Fibroblast of pulmonary artery (primary cell): ENCODE measurements around the gene KPTN.
"Not testable (repeated sequence)": the region's sequence is repeated elsewhere in the genome, so short reads cannot be mapped to it uniquely, and the experiment has no call there.

Experiments
- DNase-seq: peaks from one replicate; pipeline ENCODE4 v3.0.0-alpha.2; 2010; ENCODE audit warnings: low read depth
- H3K4me3 ChIP-seq: replicated peaks from 2 replicates; pipeline ENCODE4 v1.5.1; 2011; ENCODE audit warnings: low read depth, mild to moderate bottlenecking, control low read depth, low read length, moderate library complexity
- CTCF ChIP-seq: IDR thresholded peaks from 2 replicates; pipeline ENCODE4 v1.5.1; 2011; ENCODE audit warnings: mild to moderate bottlenecking, control low read depth, low read length, inconsistent platforms; ENCODE audit errors: missing control alignments

Gene KPTN

GRCh38 chr19:47491358-47492136, 7.5 kb upstream of the KPTN start:
- no peak overlapping the region for H3K4me3 ChIP-seq
- no peak for TF ChIP-seq CTCF
- no peak for DNase-seq

- no peak overlapping the region for H3K4me3 ChIP-seq
- TF ChIP-seq CTCF, result no peak
- DNase-seq, result no peak
Measured at GRCh38 chr19:47490847-47491246, 6.8 kb upstream of the KPTN start.

GRCh38 chr19:47490031-47490430, 6.0 kb upstream of the KPTN start:
- no peak for DNase-seq
- TF ChIP-seq CTCF, result no peak
- no peak overlapping the region for H3K4me3 ChIP-seq

- no peak for TF ChIP-seq CTCF
- no peak for DNase-seq
- no peak overlapping the region for H3K4me3 ChIP-seq
Measured at GRCh38 chr19:47489072-47489914, 5.3 kb upstream of the KPTN start.

GRCh38 chr19:47487551-47488515, 3.8 kb upstream of the KPTN start:
- TF ChIP-seq CTCF, result no peak

GRCh38 chr19:47486900-47487299, 2.9 kb upstream of the KPTN start:
- DNase-seq, result no peak
- no peak overlapping the region for H3K4me3 ChIP-seq
- no peak for TF ChIP-seq CTCF

More at GRCh38 chr19:47487551-47488515, 3.8 kb upstream of the KPTN start:
- no peak for DNase-seq
- no peak overlapping the region for H3K4me3 ChIP-seq

- DNase-seq, H3K4me3 ChIP-seq: not testable (repeated sequence)
Measured at GRCh38 chr19:47486220-47486619, 2.2 kb upstream of the KPTN start.
